ENCODE results near the gene MCFD2.

DNA sequence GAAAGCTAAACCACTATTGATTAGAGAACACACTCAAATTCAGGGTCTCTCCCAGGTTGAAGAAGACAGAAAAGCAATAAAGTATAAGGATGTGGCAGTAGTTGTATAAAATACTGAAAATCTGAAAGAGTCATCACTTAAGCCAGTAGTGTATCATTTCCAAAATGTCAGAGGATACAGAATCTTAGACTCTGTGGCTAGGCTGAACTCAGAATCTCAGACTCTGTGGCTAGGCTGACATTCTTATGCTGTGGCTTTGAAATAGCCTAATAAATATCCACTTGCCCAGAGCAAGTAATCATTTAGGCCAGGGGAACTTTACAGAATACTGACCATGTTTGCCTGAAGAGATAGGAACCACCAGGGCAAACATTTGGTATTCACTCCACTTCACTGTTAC, 13.1 kb downstream of the MCFD2 start:
- TF ChIP-seq, protein P1, sequence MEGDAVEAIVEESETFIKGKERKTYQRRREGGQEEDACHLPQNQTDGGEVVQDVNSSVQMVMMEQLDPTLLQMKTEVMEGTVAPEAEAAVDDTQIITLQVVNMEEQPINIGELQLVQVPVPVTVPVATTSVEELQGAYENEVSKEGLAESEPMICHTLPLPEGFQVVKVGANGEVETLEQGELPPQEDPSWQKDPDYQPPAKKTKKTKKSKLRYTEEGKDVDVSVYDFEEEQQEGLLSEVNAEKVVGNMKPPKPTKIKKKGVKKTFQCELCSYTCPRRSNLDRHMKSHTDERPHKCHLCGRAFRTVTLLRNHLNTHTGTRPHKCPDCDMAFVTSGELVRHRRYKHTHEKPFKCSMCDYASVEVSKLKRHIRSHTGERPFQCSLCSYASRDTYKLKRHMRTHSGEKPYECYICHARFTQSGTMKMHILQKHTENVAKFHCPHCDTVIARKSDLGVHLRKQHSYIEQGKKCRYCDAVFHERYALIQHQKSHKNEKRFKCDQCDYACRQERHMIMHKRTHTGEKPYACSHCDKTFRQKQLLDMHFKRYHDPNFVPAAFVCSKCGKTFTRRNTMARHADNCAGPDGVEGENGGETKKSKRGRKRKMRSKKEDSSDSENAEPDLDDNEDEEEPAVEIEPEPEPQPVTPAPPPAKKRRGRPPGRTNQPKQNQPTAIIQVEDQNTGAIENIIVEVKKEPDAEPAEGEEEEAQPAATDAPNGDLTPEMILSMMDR (IDR thresholded peaks at IDR 0.05; ENCODE audit: poor library complexity): no peak
- TF ChIP-seq EZH2 (IDR thresholded peaks at IDR 0.05; ENCODE audit: borderline replicate concordance): no peak
- no peak for TF ChIP-seq EZH2phosphoT487 (IDR thresholded peaks at IDR 0.05; ENCODE audit: low read depth, severe bottlenecking, unreplicated experiment)
